NCI-H2227 treated with DMSO at 0.1 percent for 48 hours (cell line): ENCODE results near the gene LRRC47.

Source experiments
- DNase-seq: peaks from one replicate; lab custom pipeline; 2025; lab: John Stamatoyannopoulos, UW

Gene LRRC47

DNA sequence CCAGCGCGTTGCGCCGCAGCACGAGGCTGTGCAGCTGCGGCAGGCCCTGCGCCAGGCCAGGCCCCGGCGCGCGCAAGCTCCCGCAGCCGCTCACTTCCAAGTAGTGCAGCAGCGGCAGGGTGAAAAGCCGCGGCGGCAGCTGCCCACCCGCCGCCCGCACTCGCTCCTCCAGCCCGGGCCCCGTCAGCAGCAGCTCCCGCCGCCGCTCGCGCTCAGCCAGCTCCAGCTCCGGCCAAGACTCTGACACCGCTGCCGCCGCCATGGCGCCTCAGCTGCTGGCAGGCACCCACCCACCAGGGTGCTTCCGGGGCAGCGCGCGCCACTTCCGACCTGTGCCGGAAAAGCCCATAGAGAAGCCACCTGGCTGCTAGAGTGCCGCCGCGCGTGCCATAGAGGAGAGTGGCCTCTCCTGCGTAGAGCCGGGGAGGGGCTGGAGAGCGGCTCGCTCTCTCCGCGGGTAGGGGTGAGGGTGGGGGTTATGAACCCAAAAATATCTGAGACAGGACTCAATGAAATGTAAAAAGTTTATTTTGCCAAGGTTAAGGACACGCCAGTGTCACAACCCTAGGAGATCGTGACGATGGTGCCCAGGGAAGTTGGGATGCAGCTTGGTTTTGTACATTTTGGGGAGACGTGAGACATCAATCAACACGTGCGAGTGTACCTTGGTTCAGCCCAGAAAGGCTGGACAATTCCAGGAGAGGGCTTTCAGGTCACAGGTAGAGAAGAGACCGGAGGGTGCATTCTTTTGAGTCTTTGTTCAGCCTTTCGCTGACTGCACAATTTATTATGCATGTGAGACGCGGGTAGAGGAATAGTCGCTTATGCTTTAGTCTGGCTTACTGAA, at the start of gene LRRC47:
TSS of gene LRRC47 (minus strand) at position 284 of the 847 bp plus-strand sequence. CDS start at position 262, 22 bp downstream.
- DNase-seq: peak; percentile 87

DNA sequence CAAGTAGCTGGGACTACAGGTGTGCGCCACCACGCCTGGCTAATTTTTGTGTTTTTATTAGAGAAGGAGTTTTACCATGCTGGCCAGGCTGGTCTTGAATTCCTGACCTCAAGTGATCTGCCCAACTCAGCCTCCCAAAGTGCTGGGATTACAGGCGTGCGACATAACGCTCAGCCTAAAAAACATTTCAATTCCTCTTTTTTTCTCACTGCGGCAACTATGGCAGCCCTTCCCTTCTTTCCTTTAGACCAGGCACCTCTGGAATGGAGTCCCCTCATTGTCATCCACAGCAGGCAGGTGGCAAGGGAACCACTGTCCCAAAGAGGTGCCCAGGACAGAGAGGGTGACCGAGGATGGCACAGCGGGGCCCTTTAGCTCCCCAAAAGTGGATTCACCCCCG, 46.6 kb upstream of the LRRC47 start:
- no peak for DNase-seq

DNA sequence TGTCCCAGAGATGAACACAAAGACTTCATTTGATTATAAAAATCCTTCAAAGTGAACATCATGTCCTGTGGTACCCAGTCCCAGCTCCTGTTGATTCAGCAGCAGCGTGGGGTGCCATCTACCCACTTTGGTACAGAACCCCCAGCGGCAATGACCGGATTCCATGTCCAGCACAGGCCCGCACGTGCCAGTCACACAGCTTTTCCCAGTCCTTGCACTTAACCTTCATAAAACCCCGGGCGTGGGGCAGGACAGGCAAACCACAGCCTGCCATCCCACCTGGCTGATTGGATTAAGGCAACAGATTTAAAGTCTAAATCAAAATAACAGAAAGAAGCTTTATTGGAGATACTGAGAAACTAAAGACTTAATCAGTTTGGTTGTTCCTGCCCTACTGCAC, 45.2 kb upstream of the LRRC47 start:
- DNase-seq: no peak

DNA sequence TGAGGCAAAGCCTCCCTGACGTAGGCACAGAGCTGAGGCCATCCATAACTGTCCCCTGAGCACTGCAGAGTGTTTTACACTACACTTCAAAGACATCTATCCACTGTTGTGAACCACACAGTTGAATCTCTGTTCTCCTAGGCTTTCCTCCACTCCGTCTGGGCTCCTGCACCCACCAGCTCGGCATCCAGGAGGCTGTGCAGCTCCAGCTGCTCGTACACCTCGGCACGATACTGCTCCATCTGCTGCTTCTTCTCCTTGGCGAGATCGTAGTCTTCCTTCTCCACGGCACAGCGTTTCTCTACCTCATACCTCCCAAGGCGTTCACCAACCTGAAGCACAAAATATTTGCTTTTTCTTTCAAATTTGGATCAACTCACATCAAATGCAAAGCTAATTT, 42.5 kb upstream of the LRRC47 start:
- DNase-seq: no peak

DNA sequence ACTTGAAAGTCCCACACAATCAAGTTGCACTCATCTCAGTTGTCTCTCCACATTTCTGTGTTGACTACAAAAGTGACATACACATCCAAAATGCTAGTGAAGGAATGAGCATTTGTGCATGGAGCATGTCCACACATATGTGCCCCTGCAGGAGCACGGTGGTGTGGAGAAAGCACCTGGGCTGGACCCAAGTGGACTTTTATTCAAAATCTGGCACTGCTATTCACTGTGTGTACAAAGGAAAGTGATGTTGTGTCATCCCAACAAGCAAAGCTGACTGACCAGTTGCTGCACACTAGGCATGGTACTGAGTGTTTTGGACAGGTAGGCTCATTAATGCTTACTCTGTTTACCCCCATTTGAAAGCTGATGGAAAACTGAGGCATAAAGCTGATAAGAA, 41.4 kb upstream of the LRRC47 start:
- no peak for DNase-seq

DNA sequence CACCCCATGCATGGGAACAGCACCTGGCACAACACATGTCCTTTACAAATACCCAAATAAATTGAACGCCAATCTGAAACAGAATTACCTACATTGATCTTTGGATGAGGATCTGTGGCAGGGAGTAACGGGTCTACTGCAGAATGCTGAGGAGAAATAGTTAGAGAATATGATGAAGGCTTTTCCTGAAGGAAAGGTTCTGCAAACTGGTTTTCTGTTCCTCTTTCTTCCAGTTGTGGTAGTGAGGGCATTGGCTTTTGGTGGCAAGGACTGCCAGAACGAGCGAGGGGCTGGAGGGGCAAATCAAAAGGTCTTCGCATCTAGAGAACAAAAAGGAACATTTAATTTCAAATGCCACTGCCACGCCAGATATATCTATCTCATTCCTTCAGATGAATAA, 40.9 kb upstream of the LRRC47 start:
- DNase-seq: no peak

DNA sequence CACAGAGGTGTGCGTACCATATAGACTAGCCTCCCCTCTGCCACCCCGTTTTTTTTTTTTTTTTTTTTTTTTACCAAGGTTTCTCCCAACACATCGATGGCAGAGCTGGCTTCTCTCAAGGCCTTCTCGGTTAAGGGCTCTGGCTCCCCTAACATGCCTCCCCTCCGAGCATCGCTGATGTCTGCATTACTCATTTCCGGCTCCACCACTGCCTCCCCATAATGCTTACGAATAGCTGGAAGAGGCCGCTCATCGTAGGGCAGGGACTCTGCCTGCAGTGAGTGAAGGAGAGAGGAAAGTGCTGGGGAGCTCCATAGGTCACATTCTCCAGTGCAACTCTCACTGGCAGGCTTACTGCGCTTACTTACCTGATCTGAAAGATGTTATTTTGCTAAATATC, 40.1 kb upstream of the LRRC47 start:
- DNase-seq: no peak

DNA sequence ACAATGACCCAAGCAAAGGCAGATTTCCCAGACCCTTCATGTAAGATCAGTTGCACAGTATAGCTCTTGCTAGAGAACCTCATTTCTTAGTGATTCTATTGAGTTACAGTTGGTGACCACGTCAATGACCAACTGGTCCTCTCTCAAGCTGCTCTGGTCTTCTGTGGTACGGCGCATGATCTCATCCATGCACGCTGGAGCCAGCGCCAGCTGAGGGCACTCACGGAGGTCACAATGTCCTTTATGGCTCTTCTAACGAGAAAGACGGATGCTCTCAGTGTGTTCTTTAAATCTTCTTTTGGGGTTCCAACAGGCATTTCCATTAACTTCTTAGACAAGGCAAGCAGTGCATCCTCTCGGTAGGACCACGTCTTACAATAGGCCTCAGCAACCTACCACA, 38.4 kb upstream of the LRRC47 start:
- DNase-seq: no peak

DNA sequence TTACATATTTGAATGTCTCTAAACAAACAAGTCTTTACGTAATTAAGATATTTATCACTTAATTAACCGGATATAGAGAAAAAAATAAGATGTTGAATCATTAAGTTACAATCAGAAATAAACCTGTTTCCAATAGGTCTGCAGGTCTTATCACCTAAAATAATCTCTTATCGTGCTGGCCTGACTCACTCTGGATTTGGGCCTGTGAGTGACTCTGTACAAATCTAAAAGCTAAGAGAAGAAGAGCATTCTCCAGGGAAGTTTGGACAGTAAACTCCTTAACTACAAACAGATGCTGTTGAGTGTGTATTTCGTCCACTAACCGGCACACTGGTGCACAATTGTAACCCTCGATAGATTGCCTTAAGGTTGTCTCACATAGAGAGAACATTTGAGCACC, 35.4 kb upstream of the LRRC47 start:
- DNase-seq: no peak

DNA sequence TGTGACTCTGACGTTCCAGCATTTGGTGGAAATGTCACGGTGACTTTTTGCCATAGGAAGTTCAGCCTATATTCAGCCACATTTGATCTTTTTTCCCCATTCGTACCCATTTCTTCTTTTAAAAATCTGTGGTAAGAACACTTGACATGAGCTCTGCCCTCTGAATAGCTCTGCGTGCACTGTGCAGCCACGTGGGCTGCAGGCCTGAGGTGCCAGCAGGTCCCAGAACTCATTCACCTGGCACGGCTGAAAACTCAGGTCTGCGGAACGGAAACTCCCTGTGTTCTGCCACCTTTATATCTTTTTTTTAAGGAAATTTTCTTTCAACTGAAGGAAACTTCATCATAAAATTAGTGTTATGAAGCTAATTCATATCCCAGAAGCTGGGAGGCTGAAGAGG, 32.1 kb upstream of the LRRC47 start:
- no peak for DNase-seq

DNA sequence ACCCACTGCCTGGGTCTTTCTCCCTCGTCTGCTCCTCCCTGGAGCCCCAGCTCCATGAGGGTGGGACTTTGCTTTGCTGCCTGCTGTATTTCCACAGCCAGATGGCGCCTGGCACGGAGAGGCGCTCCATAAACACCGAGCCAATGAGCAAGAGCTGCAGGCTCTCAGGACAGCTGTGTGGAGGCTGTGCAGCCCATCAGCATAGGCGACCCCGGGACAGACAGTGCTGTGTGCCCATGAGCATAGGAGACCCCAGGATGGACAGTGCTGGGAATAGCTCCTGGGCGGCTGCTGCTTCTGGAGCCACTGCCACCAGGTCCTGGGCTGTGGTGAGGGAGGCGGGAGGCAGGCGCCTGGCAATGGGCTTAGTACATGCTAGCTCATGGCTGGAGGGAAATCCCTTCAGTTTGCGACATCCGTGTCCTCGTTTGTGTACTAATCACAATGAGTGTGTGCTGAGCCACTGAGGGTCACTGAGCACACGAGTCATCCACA, 31.6 kb upstream of the LRRC47 start:
- DNase-seq: no peak

DNA sequence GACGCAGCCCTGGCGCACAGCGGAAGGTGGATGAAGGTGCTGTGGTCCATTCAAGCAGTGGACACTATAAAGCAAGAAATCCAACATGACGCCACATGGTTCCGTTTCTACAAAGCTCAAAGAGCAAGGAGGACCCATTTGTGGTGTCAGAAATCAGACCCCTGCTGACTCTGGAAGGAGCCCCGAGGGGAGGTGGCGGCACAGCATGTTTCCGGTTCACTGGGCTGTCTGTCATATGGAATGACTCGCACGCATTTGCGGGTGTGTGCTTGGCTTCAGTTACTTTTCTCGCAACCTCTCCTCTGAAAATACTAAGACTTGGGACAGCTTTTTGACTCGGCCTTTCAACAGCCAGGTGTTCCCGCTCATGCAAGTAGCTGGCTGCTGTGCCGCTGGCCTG, 29.1 kb upstream of the LRRC47 start:
- no peak for DNase-seq

DNA sequence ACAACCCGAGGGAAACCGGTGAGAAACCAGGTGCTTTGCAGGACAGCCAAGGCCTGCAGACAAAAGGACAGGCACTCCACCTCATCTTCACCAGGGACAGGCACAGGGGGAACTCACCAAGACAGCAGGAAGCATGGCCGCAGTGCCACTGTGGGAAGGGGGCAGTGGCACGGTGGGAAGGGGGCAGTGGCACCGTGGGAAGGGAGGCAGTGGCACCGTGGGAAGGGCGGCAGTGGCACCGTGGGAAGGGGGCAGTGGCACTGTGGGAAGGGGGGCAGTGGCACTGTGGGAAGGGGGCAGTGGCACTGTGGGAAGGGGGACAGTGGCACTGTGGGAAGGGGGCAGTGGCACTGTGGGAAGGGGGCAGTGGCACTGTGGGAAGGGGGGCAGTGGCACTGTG, 28.4 kb upstream of the LRRC47 start:
- no peak for DNase-seq

DNA sequence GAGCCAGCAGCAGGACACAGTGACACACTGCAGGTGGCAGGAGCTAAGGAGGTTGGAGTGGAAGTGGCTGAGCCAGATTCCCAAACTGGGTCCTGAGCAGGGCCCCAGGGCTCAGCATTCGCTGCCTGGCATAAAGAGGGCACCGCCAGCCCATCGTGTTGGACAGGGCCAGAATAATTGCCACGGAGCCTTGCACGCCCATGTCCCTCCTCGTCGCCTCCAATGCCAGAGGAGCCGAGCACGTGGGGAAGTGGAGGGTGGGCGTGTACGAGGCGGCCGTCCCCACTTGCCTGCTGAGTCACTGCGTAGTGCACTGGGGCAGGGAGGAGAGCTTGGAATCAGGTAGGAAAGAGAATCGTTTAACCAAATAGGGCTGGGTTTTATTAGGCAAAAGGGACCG, 26.1 kb upstream of the LRRC47 start:
- no peak for DNase-seq

DNA sequence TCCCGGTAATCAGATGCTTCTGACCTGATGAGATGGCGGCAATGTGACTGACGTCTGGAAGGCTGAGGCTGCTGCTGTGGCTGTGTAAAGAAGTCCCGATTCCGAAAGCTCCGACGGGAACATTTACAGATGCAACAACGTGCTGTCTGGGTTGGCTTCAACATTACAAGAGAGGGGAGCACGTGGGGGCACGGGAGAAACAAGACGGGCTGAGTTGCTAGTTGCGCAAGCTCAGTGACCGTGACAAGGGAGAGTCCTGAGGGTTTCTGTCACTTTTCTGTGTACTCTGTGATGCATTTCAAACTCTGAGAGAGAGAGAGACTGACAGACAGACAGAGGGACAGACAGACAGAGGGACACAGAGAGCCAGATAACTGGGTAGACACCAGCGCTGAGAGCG, 25.6 kb upstream of the LRRC47 start:
- no peak for DNase-seq

DNA sequence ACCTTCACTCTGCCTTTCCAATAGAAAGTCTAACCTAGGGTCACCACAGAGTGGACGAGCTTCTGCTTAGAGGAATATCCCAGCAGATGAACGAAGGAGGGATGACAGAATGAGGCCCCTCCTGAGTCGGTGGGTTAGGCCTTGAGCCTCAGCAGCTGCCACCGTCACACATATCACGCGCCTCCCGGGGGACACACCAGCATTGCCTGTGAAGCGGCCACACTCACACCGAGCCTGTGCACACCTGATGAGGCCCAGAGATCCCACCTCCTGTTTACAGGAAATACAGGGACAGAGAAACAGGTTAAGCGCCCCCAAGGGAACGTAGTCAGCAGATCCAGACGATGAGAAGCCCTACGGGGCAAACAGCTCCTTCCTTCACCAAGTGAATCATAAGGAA, 25.1 kb upstream of the LRRC47 start:
- no peak for DNase-seq

DNA sequence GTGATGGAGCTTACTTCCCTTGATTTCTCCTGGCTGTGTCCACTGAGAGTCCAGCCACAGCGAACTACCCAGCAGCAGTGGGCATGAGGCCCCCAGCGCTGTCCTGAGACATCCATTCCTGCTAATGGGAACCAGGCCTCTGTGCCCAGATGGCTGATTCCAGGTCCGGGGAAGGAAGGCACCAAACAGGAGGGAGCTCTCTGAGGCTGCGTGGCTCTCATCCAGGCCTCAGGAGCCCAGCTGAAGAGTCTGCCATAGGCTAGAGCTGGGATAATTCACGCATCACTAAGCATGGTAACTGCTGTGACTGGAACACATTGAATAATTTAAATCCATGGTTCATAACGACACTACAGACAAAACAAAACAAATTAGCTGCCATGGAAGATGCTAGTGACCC, 24.7 kb upstream of the LRRC47 start:
- no peak for DNase-seq

DNA sequence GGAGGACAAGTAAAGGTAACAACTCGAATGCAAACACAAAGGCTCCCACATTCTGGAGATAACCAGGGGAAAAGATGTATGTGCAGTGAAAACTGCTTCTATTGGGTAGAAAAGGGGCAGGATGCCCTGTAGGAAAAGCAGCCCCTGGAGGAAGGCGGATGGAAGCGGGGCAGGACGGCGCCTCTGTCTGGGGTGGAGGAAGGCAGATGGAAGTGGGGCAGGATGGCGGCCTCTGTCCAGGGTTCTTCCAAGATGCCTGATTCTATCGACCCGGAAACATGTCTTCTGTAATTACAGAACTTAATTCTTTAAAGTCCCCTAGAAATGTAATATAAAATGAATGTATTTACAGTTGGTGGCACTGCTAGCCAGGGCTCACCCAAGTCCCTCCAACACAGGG, 24.0 kb upstream of the LRRC47 start:
- no peak for DNase-seq

DNA sequence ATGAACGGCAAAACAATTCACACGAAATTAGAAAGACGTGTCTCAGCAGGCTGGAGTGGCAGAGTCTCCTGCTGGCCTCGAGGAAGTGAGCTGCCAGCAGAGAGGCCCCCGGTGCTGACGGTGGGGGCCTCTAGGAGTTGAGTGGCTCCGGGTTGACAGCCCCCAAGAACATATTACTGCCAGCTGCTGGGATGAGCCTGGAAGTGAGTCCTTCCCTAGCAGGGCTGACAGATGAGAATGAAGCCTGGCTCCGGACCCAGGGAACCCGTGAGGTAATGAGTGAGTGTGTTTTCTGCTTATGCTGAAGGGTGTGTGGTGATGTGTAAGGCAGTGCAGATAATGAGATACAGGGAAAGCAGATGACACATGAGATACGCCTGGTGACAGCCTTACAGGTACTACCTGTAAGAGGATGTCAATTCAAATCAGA, 23.5 kb upstream of the LRRC47 start:
- DNase-seq: no peak

DNA sequence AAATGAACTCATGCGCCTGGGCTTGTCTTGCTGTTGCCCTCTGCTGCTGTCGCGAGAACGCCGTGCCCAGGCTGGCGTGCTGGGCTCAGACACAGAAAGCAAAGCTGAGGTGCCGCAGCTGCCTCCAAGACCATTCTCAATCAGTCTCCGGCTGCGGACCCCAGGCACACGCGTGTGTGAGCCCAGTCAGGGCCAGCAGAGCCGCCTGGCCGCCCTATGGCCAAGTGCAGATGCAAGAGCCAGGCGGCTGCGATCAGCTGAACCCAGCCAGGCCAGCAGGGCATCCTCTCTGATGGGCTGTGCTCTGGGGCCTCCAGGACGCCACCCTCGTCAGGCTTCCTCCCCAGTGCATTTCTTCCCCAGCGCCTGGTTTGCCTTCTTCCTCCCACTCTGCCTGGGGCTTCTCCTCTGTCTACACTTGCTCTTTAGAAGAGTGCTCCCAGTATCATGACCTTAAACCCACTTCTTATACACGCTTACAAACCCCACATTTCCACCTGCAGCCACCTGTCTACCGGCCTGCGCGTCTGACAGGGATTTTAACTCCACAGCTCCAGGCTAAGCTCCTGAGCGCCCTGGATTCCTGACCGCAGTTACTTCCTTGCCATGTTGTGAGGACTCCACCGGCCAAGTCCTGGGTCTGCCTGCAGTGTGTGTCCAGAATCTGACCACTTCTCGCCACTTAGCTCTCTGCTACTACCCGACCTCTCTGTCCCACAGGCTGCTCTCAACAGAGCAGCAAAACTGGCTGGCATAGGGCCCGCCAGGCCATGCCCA, 21.7 kb upstream of the LRRC47 start:
- no peak for DNase-seq

DNA sequence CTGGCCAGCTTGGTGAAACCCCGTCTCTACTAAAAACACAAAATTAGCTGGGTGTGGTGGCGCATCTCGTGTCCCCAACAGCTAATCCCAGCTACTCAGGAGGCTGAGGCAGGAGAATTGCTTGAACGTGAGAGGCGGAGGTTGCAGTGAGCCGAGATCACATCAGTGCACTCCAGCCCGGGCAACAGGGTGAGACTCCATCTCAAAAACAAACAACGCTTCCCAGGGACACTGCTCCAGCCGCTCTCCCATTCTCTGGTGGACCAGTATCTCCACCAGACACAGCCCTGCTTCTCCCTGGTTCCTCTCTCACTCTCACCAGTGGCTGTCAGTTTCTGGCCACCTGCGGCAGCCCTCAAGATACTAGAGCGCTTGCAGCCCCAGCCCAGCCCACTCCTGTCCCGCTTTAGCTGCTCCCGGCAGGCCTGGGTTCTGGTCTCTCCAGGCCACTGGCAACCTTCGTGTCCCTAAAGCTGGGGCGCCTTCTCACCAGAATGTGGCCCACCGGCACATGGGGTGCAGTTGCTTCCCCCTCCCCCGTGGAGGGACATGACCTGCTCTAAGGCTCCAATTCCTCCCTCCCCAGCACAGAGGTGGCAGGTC, 20.9 kb upstream of the LRRC47 start:
- no peak for DNase-seq

DNA sequence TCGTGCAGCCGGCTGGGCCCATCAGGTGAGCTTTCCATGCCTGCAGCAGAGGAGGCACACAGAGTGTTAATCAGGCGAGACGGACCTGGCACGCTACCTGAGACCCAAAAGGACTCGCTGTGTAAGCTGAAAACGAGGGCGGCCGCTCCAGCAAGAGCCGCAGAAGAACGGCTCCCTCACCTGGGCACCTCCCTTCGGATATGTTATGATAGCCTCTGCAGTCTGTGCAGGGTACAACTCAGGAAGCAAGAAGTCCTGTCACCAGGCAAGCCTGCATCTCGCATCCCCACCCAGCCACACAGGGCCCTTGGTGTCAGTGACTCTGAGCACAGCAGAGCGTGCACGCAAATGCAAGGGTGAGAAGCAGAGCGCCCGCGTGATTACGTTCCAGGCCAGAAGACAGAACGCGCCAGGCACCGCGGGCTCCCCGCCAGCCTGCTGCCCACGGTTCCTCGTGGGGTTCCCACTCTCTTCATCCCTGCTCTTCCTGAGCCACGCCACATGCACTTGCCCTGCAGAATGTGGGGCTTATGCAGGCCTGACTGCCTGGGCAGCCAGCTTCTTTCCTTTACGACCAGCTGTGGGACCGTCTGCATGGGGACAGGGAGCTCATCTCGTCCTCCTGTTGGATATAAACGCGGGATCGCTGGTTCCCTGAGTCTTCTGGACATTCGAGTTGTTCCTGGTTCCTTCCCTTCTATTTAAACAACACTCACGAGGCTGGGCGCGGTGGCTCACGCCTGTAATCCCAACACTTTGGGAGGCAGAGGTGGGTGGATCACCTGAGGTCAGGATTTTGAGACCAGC, 20.2 kb upstream of the LRRC47 start:
- no peak for DNase-seq
